HG02571 (cell line): ENCODE data around the gene SULT1A1.
"Not testable (repeated sequence)": the region's sequence is repeated elsewhere in the genome, so short reads cannot be mapped to it uniquely, and the experiment has no call there.

Experiments
- ATAC-seq: cut with Tn5 transposase; IDR thresholded peaks from one replicate; pipeline ENCODE4 v1.9.1; 2021; ENCODE audit warnings: mild to moderate bottlenecking, moderate library complexity; ENCODE audit not compliant: unreplicated experiment

Gene SULT1A1

GRCh38 chr16:28592511-28592910 is 17.3 kb downstream of the SULT1A1 start:
- no peak for ATAC-seq

- no peak for ATAC-seq
These were observed 18.5 kb downstream of the SULT1A1 start for GRCh38 chr16:28591355-28591754.

GRCh38 chr16:28590384-28591340 is 19.2 kb downstream of the SULT1A1 start:
- no peak for ATAC-seq

- ATAC-seq: no peak
These were observed 19.9 kb downstream of the SULT1A1 start for GRCh38 chr16:28589930-28590329.

GRCh38 chr16:28589069-28589468 is 20.8 kb downstream of the SULT1A1 start:
- ATAC-seq: no peak

- ATAC-seq: no peak
These were observed 22.5 kb downstream of the SULT1A1 start for GRCh38 chr16:28587386-28587785.

- ATAC-seq: no peak
These were observed 23.4 kb downstream of the SULT1A1 start for GRCh38 chr16:28586466-28586865.

- ATAC-seq: no peak
These were observed 24.2 kb downstream of the SULT1A1 start for GRCh38 chr16:28585674-28586073.

- no peak for ATAC-seq
These were observed 29.0 kb downstream of the SULT1A1 start for GRCh38 chr16:28580726-28581315.

GRCh38 chr16:28575446-28576109 is 34.3 kb downstream of the SULT1A1 start:
- ATAC-seq: no peak

- no peak for ATAC-seq
These were observed 34.9 kb downstream of the SULT1A1 start for GRCh38 chr16:28574925-28575324.

- ATAC-seq: no peak
These were observed 35.8 kb downstream of the SULT1A1 start for GRCh38 chr16:28573738-28574718.

GRCh38 chr16:28572696-28573510 is 36.9 kb downstream of the SULT1A1 start:
- no peak for ATAC-seq

GRCh38 chr16:28569968-28570752 is 39.7 kb downstream of the SULT1A1 start:
- no peak for ATAC-seq

- no peak for ATAC-seq
These were observed 40.8 kb downstream of the SULT1A1 start for GRCh38 chr16:28569021-28569420.

- ATAC-seq: no peak
These were observed 42.6 kb downstream of the SULT1A1 start for GRCh38 chr16:28567292-28567691.

GRCh38 chr16:28566233-28566925 is 43.5 kb downstream of the SULT1A1 start:
- ATAC-seq: not testable (repeated sequence)

- no peak for ATAC-seq
These were observed 46.6 kb downstream of the SULT1A1 start for GRCh38 chr16:28563218-28563617.
